HepG2 (cell line): Measurements from ENCODE around the gene MTA1. TPM values are rescaled to one million over a fixed set of nuclear protein-coding genes. Genes with fewer than 3 reads are reported as not detected.

ENCODE experiments used
- ATAC-seq: fragments of 200-7000 bp; cut with Tn5 transposase; 3 replicates; pipeline ENCODE4 v1.9.1; 2020; ENCODE audit warnings: mild to moderate bottlenecking, moderate library complexity
- BruUV-seq: library from RNA; stranded (reverse); fragments of 400-500 nt; replicated peaks from 2 replicates; lab custom pipeline; 2021; lab: Mats Ljungman, UMichigan
- CTCF ChIA-PET: fragments of 300-600 bp; formaldehyde crosslinking; extraction: SDS; loops from one replicate; lab custom pipeline; 2021; ENCODE audit warnings: low total read pairs, inconsistent platforms, low intra/inter-chr PET ratio; lab: Yijun Ruan, JAX
- POLR2A ChIA-PET: fragments of 350-600 bp; sonication (Branson Sonifier 250); formaldehyde crosslinking; loops from one replicate; lab custom pipeline; 2020; ENCODE audit warnings: antibody characterized with exemption, inconsistent platforms; lab: Yijun Ruan, JAX
- DNase-seq: peaks from one replicate; pipeline ENCODE4 v3.0.0-alpha.2; 2015; ENCODE audit warnings: low spot score
- FAIRE-seq: peaks from 3 replicates; lab custom pipeline; 2011; peaks lifted over from hg19 to GRCh38; lab: Jason Lieb, UNC
- H2AFZ ChIP-seq: one replicate; pipeline ENCODE4 v1.6.1; 2011; ENCODE audit warnings: low read length, inconsistent platforms
- H3K27ac ChIP-seq: fragments of 300-600 bp; 3 replicates; pipeline ENCODE4 v1.8.0; 2011; ENCODE audit warnings: mixed run types, mild to moderate bottlenecking, mixed read lengths, low read length, inconsistent platforms; ENCODE audit not compliant: insufficient read depth; ENCODE audit errors: extremely low read length
- H3K27me3 ChIP-seq, 2 experiments: fragments of 200-600 bp in 1 of 2; 2 replicates in 1 of 2; 3 replicates in 1 of 2; pipeline versions ENCODE4 v1.6.0 to v1.8.0; 2011; ENCODE audit warnings: low read length in 2 of 2, mild to moderate bottlenecking in 2 of 2, moderate library complexity in 2 of 2, inconsistent platforms in 1 of 2; ENCODE audit not compliant: insufficient read depth in 2 of 2, control insufficient read depth in 1 of 2
- H3K36me3 ChIP-seq, 2 experiments: fragments of 200-600 bp in 1 of 2; replicated peaks in 1 of 2; 2 replicates in 1 of 2; 3 replicates in 1 of 2; pipeline versions ENCODE4 v1.5.1 to v1.8.0; 2011; ENCODE audit warnings: low read length in 2 of 2, inconsistent platforms in 1 of 2; ENCODE audit not compliant: insufficient read depth in 2 of 2, control insufficient read depth in 1 of 2
- H3K4me1 ChIP-seq: 2 replicates; pipeline ENCODE4 v1.5.1; 2012; ENCODE audit warnings: low read length, inconsistent platforms; ENCODE audit not compliant: insufficient read depth
- H3K4me2 ChIP-seq: 2 replicates; pipeline ENCODE4 v1.6.0; 2011; ENCODE audit warnings: low read depth, low read length, inconsistent platforms
- H3K4me3 ChIP-seq, 3 experiments: fragments of 200-600 bp in 1 of 3; sonication (generic), shearing (Covaris generic) in 1 of 3; replicated peaks in 1 of 3; 2 replicates each; pipeline ENCODE4 v1.5.1; 2011 to 2016; ENCODE audit warnings: low read length in 3 of 3, inconsistent platforms in 2 of 3, low read depth in 2 of 3, mild to moderate bottlenecking in 2 of 3, control low read depth in 1 of 3, mixed read lengths in 1 of 3; ENCODE audit not compliant: insufficient read depth in 1 of 3
- H3K79me2 ChIP-seq: one replicate; pipeline ENCODE4 v1.6.1; 2011; ENCODE audit warnings: low read length, inconsistent platforms; ENCODE audit not compliant: insufficient read depth
- H3K9ac ChIP-seq: 2 replicates; pipeline ENCODE4 v1.6.0; 2011; ENCODE audit warnings: mild to moderate bottlenecking, low read depth, low read length, inconsistent platforms; ENCODE audit not compliant: insufficient read depth
- H3K9me3 ChIP-seq: 2 replicates; pipeline ENCODE4 v1.5.1; 2012; ENCODE audit warnings: mild to moderate bottlenecking, low read length
- H4K20me1 ChIP-seq: 2 replicates; pipeline ENCODE4 v1.6.0; 2011; ENCODE audit warnings: inconsistent platforms, mild to moderate bottlenecking, low read length, moderate library complexity; ENCODE audit not compliant: insufficient read depth
- GABPA ChIP-seq, 2 experiments: IDR thresholded peaks; 2 replicates each; pipeline ENCODE4 v1.6.1; 2011 to 2016; ENCODE audit warnings: low read depth in 2 of 2, low read length in 1 of 2, missing biosample characterization in 1 of 2, missing genetic modification characterization in 1 of 2
- HNRNPLL ChIP-seq: fragments of 200-400 bp; formaldehyde crosslinking; IDR thresholded peaks from 2 replicates; pipeline ENCODE4 v1.6.1; 2017; ENCODE audit warnings: mild to moderate bottlenecking, low read depth, low read length; ENCODE audit not compliant: poor library complexity, severe bottlenecking
- MAFG ChIP-seq: sonication (generic); formaldehyde crosslinking; IDR thresholded peaks from 2 replicates; pipeline ENCODE4 v1.5.1; 2020; ENCODE audit warnings: mild to moderate bottlenecking, missing genetic modification reagents
- MBNL3 ChIP-seq: fragments of 250-450 bp; sonication (Bioruptor Pico); conservative IDR thresholded peaks from 2 replicates; pipeline ENCODE4 v1.8.0; 2022; ENCODE audit warnings: mild to moderate bottlenecking, inconsistent platforms
- MXI1 ChIP-seq: IDR thresholded peaks from 3 replicates; pipeline ENCODE4 v1.6.1; 2012; ENCODE audit warnings: low read depth, low read length, inconsistent platforms, borderline replicate concordance
- TSC22D2 ChIP-seq: sonication (generic); formaldehyde crosslinking; IDR thresholded peaks from 2 replicates; pipeline ENCODE4 v1.5.1; 2020; ENCODE audit warnings: missing genetic modification reagents, mild to moderate bottlenecking, borderline replicate concordance
- ZNF605 ChIP-seq: sonication (generic); formaldehyde crosslinking; IDR thresholded peaks from 2 replicates; pipeline ENCODE4 v1.8.0; 2022; ENCODE audit warnings: mild to moderate bottlenecking, missing genetic modification reagents
- WGBS: methylation state at CpG from one replicate; pipeline ENCODE4 v1.1.6; 2017; ENCODE audit warnings: low lambda C conversion rate; 5-methylcytosine and 5-hydroxymethylcytosine counted together
- in situ Hi-C: cut with HindIII; loops from 2 replicates; pipeline ENCODE4 v1.10.0; 2017; ENCODE audit warnings: low pct_unique_long_range_greater_than_20kb; ENCODE audit not compliant: extremely low pct_ligation_motif_present
- intact Hi-C: fragments of 100-400 bp; cut with micrococcal nuclease; formaldehyde crosslinking; loops from one replicate; pipeline ENCODE4 v1.10.0; 2022; ENCODE audit not compliant: unreplicated experiment
- polyA plus RNA-seq, 8 experiments: library from polyadenylated mRNA; depleted of rRNA in 3 of 8; stranded (reverse) in 7 of 8; unstranded in 1 of 8; fragments of >200 nt; fragmentation: Illumina TruSeq in 4 of 8; extraction: Trizol in 4 of 8; gene quantifications; 2 replicates each; pipeline versions ENCODE4 v1.2.1 to v1.2.3, GENCODE V29; 2011 to 2016; ENCODE audit warnings: low read depth in 4 of 8, missing spikeins in 1 of 8, mixed read lengths in 1 of 8; ENCODE audit not compliant: insufficient read depth in 1 of 8
- total RNA-seq, 5 experiments: library from RNA; depleted of rRNA; stranded (reverse); fragments of >200 nt; fragmentation: Illumina TruSeq; extraction: Trizol; gene quantifications; 2 replicates each; pipeline ENCODE4 v1.2.3, GENCODE V29; 2016; ENCODE audit warnings: low read depth in 1 of 5
- TF ChIP-seq, protein P1 (sequence below): sonication (generic); formaldehyde crosslinking; IDR thresholded peaks from 2 replicates; pipeline ENCODE4 v1.4.0; 2020; ENCODE audit warnings: mild to moderate bottlenecking, low read depth, missing genetic modification reagents
- TF ChIP-seq, protein P2 (sequence below): sonication (generic); formaldehyde crosslinking; IDR thresholded peaks from 2 replicates; pipeline ENCODE4 v1.5.0; 2020; ENCODE audit warnings: mild to moderate bottlenecking, missing genetic modification reagents

The MTA1 gene
- total and polyA plus RNA-seq, 2 of the 13 experiments (the other 11 are each of a cell fraction or from before 2014, with no cell fraction given) = 35.2 to 85.8 TPM

DNA sequence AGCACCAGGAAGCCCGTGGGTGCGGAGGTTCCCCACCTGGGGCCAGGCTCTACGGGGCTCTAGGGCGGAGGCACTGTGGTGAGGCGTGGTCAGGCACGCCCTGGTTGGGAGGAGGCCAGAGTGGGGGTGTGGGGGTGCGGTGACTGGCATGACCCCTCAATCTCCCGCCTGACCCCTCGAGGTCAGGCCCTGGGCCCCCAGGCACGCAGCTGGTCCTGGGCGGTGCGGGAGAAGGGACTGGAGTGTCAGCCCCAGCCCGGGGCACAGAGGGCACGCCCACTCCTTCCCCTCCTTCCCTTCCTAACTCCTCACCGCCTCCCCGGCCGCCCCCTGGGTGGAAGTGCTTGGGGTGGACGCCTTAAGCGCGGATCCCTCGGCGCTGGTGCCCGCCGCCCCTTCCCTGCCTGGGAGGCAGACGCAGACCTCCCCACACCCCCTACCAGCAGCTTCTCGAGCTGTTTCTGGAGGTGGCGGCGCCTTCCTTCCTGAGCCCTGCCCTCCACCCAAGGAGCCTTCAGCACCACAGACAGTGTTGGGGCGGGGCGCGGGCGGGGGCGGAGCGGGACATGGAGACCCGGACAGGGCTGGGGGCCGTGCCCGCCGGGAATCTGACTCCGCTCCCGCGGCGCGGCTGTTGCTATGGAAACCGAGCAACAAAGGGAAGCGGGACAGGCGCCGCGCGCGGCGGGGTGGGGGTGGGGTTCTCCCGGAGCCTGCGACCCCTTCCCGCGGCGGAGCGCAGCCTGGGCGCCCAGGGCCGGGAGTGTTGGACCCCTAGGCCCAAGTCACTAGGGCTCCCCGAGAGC is 54.3 kb downstream of the MTA1 start:
- H3K4me1 ChIP-seq = peaks cover 33% of the 10 kb centered on the region
- no peak overlapping the region for H2AFZ ChIP-seq
- FAIRE-seq = no peak
- POLR2A ChIA-PET = no interaction called here
- H3K4me2 ChIP-seq = peak overlapping the region; percentile 74
- peak overlapping the region; percentile 64 for H3K9ac ChIP-seq
- no peaks in the 10 kb centered on the region for H3K9me3 ChIP-seq
- intact Hi-C loops (loop anchor here (2.0 kb wide), 1 partner anchor 15 kb away; no protein-coding TSS in a partner anchor), in situ Hi-C loops (no loop called here)
- peak overlapping the region; percentile 46 to 83 (median 54); a peak in 4 of 6 replicates for H3K4me3 ChIP-seq
- H3K36me3 ChIP-seq = no peaks in the 10 kb centered on the region
- ATAC-seq = peak; percentile 2
- BruUV-seq = no TSS peak
- H3K79me2 ChIP-seq = no peaks in the 10 kb centered on the region
- WGBS = 0% methylated on average over 15 of the region's 60 CpGs
- CTCF ChIA-PET = no interaction called here
- H3K27ac ChIP-seq = no peak overlapping the region
- 0 out of 2 replicates have a peak, but pooled peaks cover 2% of the 10 kb centered on the region for H4K20me1 ChIP-seq
- DNase-seq = peak; percentile 77
- H3K27me3 ChIP-seq = peaks cover 0 to 4% of the 10 kb centered on the region in 2 experiments; a peak in 2 of 5 replicates
- TF ChIP-seq GABPA (IDR thresholded peaks at IDR 0.05; ENCODE audit: low read depth, low read length) = no peak
- no peak for TF ChIP-seq GABPA (CRISPR knock-in tag; IDR thresholded peaks at IDR 0.05; ENCODE audit: low read depth)
- TF ChIP-seq MBNL3 (CRISPR knock-in tag) = no peak
- TF ChIP-seq ZNF605 (CRISPR knock-in tag) = no peak
- no peak for TF ChIP-seq MAFG (CRISPR knock-in tag)
- peak; percentile 81; the same call in 2 of the 3 replicates for TF ChIP-seq MXI1
- TF ChIP-seq, protein P1, sequence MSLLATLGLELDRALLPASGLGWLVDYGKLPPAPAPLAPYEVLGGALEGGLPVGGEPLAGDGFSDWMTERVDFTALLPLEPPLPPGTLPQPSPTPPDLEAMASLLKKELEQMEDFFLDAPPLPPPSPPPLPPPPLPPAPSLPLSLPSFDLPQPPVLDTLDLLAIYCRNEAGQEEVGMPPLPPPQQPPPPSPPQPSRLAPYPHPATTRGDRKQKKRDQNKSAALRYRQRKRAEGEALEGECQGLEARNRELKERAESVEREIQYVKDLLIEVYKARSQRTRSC (CRISPR knock-in tag) = no peak
- TF ChIP-seq TSC22D2 (CRISPR knock-in tag) = no peak
- peak; percentile 30 for TF ChIP-seq HNRNPLL
- TF ChIP-seq, protein P2, sequence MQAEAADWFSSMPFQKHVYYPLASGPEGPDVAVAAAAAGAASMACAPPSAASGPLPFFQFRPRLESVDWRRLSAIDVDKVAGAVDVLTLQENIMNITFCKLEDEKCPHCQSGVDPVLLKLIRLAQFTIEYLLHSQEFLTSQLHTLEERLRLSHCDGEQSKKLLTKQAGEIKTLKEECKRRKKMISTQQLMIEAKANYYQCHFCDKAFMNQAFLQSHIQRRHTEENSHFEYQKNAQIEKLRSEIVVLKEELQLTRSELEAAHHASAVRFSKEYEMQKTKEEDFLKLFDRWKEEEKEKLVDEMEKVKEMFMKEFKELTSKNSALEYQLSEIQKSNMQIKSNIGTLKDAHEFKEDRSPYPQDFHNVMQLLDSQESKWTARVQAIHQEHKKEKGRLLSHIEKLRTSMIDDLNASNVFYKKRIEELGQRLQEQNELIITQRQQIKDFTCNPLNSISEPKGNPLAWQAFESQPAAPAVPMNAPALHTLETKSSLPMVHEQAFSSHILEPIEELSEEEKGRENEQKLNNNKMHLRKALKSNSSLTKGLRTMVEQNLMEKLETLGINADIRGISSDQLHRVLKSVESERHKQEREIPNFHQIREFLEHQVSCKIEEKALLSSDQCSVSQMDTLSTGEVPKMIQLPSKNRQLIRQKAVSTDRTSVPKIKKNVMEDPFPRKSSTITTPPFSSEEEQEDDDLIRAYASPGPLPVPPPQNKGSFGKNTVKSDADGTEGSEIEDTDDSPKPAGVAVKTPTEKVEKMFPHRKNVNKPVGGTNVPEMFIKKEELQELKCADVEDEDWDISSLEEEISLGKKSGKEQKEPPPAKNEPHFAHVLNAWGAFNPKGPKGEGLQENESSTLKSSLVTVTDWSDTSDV = no peak
